ENCODE data around the gene MAML3.

The MAML3 gene

GRCh38 chr4:139854668-139855403, 299.1 kb downstream of the MAML3 start:
- FAIRE-seq = no peak

DNA sequence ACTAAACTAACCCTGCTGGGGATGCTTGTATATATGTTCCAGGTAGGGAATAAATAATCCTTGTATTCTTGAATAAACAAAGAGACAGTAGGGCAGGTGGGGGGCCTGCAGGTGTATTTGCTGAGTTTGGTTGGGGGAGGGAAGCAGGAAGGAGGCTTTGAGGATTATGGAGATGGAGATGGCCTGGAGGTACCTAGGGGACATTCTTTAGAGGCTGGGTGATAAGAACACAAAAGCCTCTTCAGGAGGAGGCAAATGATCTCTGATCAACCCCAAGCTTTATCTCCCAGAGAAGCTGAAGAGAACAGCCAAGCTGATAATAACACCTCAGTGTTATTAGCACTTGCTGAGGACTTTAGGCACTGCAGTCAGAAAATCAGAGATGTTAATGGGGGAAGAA, 300.7 kb downstream of the MAML3 start:
- no peak for FAIRE-seq

DNA sequence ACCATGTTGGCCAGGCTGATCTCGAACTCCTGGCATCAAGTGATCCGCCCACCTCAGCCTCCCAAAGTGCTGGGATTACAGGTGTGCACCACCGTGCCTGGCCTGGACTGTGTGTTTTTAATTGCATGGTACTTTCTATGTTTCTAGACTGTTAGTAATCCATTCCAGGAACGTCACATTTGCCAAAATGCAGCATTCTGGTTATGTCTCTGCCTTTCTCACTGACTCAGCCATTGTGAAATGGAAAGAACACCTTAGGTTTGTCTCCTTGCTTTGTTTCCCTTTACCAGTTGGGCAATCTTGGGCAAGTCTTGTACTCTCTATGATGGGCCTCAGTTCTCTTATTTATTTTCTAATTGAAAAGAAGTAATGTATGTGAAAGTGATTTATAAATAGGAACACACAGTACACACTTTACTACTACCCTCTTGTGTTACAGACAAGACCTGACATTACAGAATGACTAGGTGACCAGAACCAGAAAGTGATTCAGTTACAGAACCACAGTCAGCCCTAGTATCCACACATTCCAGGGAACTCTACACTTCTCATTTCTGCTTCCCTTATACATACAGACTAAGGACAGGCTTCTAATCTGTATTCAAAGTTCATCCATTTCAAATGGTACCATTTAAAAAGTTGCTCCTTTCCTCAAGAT, 301.2 kb downstream of the MAML3 start:
- no peak for FAIRE-seq

GRCh38 chr4:139851639-139852038, 302.3 kb downstream of the MAML3 start:
- FAIRE-seq = no peak

DNA sequence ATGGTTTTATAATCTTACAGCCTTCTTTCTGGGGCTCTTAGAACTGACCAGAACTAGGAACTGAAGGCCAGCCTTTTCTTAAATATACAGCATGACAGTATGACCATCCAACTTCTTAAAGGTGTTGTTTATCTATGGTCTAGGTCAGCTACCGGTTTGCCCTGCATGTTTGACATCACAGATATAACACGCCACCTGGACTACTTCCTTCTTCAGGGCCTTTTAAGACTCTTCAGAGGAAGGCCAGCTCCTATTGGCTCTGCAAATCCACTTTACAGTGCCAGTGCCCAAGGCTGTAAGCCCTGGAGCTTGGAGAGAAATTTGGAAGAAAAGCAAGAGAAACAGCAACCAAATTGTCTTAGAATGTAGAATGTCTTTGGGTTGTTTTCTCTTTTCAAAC, 302.9 kb downstream of the MAML3 start:
- FAIRE-seq = no peak

GRCh38 chr4:139849219-139849618, 304.8 kb downstream of the MAML3 start:
- no peak for FAIRE-seq

DNA sequence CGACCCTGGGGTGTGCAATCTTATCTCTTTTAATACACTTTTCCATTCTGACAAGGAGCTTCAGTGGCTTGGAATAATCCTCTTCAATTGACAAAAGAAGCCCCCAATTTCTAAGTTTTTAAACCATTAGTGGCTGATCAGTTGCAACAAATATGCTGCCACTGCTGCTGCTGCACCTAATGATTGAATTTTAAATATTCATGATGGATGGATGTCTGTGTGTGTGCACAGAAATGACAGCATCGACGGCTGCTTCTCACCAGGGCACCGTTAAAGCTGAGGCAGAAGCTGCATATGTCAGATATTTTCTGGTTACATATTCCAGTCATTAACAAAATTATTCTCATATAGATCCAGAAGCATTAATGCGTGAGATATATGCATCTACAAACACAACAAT, 306.0 kb downstream of the MAML3 start:
- FAIRE-seq = no peak

DNA sequence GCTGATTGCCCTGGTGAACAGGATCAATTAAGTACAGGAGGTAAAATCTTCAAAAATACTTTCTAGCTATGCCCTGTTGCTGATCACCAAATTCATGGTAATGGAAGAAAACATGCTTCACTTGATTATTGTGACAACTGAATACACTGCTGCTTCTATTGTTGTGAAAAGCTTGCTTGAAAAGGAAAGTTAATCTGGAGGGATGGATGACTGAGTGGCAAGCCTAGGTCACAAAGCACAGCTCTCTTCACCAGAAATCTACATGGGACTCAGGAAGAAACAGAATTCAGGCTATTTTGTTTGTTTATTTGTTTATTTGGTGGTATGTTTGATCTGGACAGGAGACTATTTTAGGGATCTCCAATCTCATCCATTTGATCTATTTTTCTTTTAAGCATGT, 306.4 kb downstream of the MAML3 start:
- FAIRE-seq = no peak

- no peak for FAIRE-seq
These were observed 307.2 kb downstream of the MAML3 start for GRCh38 chr4:139846766-139847165.

DNA sequence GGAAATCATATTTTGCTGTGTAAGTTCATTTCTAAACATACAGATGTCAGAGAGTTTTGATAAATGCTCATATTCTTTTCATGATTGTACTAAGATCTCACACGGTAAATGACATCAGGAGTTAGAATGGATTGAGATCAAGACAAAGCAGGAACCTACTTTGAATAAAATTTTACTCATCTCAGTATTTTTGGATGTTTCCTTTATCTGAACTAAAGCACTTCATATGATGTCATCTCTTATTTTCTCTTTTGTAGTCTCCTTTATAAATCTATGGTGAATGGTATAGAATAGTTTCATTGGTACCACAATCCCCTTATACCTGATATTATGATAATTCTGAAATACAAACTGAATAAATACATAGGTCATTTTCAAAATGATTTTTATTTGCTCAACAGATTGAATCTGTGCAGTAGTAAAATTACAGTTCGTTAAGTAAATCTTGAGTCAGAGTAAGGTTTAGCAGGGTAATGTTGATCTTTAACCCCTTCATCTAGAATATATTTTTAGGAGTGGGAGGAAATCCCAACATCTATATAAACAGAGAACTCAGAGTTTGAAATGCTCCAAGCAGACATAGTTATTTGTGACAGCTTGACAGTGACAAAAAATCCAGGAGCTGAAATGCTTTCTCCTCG, 308.4 kb downstream of the MAML3 start:
- no peak for FAIRE-seq

DNA sequence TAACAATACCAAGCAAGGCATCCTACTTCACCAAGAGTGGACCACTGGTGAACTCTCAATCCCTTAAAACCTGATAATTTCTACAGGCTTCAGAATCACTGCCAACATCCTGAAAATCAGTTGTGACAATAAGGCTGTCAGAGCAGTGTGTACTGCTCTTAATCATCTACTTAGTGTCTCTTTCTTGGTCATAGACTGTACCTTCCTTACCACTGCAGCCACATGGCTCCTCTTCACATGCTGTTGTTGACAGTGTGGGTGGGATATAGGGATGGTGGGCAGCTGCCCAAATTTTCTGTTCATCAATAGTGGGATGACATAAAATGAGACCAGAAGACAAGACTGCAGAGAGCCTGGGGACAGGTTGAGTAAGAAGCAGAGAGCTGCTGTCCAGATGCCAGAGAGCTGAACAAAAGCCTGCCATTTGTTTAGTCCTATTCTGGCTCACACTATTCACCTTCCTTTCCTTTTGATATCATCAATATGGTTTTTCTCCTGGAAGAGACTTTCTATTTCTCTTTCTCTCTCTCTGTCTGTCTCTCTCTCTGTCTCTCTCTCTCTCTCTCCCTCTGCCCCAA, 309.4 kb downstream of the MAML3 start:
- FAIRE-seq = no peak

- no peak for FAIRE-seq
These were observed 309.9 kb downstream of the MAML3 start for GRCh38 chr4:139844057-139844456.

GRCh38 chr4:139843641-139844040, 310.3 kb downstream of the MAML3 start:
- no peak for FAIRE-seq

DNA sequence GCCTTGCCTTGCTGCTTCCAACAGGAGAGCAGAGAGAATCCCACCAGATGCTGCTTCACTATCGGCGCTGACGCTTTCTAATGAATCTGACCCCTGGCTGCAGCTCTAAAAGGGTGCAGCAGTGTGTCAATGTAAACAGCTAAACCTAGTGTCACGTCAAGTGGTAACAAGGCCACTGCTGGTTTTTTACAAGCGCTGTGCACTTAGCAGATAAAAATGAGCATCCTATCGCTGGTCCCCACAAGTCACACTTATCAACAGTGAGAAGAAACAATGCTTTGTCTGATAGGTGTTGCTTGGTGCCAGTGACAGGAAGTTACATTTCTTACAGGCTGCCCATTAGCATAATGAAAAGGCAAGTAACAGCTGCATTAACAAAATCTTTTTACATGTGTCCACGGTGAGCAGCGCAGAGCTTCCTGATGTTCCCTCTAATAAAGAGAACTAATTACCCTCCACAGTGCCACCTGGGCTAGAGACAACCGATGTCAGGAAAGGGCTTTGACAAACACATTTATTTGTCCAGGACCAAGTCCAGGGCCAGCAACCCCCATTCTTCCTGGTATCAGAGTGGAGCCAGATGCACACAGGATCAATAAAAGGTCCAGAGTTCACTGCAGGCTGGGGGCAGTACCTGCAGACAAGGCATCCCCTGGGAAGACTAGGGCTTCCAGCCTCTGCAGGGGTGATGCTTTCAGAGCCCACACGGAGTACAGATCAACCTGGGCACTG, 312.4 kb downstream of the MAML3 start:
- no peak for FAIRE-seq

GRCh38 chr4:139840773-139841172, 313.2 kb downstream of the MAML3 start:
- no peak for FAIRE-seq

DNA sequence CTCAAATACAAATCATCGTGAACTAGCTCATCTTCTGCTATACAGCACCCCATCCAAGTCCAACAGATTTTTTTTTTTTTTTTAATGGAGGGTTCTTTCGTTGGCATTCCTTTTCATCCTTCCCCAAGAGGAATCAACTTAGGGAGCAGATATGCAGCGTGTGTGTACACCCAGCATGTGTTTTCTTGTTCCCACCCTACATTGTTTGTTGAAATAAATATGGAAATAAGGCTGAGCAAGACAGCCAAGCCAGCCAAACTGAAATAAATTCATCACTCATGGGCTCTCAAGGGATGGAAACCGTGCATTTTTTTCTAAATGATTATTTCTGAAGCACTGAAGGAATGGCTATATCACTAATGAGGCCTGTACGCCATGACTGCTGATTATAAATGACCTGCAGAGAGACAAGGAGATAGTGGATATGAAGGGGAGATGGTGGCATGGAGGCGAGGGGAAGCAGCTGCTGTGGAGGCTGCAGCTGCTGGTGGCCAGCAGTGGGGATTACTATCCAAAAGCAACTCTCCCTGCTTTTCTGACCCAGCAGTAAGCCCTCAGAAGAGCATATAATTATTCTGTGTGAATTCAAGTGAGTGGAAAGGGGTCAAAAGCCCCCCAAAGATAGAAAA, 314.5 kb downstream of the MAML3 start:
- FAIRE-seq = no peak

DNA sequence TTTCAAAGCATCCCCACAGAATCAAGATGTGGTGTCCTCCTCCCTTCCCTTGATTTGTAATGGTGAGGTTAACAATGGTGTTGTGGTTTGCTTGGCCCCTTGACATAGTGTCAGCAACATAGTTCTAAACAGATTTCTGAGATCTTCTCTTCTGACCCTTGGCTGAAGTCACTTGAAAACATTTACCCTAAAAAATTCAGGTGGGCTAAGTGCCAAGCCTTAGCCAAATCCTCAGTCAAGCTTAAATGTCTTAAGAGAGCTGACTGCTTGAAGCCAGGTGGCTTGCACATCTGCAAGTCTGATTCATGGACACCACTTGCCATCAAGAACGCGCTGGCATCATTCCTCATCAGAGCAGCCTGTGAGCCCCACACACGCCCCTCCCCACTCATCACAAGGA, 315.2 kb downstream of the MAML3 start:
- FAIRE-seq = no peak

GRCh38 chr4:139834981-139835391, 319.0 kb downstream of the MAML3 start:
- no peak for FAIRE-seq

GRCh38 chr4:139834226-139834662, 319.7 kb downstream of the MAML3 start:
- no peak for FAIRE-seq

- no peak for FAIRE-seq
These were observed 320.7 kb downstream of the MAML3 start for GRCh38 chr4:139833151-139833910.

DNA sequence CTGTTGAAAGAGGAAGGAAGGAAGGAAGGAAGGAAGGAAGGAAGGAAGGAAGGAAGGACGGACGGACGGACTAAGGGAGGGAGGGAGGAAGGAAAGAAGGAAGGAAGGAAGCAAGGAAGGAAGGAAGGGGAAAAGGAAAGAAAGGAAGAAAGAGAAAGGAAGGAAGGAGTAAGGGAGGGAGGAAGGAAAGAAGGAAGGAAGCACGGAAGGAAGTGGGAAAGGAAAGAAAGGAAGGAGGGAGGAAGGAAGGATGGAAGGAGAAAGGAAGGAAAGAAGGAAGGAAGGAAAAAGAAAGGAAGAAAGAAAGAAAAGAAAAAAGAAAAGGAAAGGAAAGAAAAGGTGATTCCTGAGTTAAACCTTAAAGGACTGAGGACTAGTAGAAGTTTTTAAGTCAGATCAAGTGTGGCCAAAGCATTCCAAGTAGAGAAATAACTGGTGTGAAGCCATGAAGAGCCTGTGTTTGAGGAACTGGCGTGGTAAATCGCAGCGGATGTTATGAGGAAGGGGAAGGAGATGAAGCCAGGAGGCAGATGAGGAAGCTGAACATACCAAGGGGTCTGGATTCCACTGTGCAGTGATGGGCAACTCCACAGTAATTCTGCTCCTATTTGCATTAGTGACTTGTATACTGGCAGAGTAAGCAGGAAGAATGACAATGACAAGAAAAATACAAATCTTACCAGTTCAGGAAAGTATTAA, 324.9 kb downstream of the MAML3 start:
- no peak for FAIRE-seq

Measured in TTC549 (cell line).